Measurements from ENCODE around the gene PPP2R5C. TPM values are rescaled to one million over a fixed set of nuclear protein-coding genes. Genes with fewer than 3 reads are reported as not detected.

The PPP2R5C gene
- total and polyA plus RNA-seq, 2 of the 8 experiments (the other 6 are each of a cell fraction or from before 2014, with no cell fraction given), result 49.6 to 95.9 TPM

DNA sequence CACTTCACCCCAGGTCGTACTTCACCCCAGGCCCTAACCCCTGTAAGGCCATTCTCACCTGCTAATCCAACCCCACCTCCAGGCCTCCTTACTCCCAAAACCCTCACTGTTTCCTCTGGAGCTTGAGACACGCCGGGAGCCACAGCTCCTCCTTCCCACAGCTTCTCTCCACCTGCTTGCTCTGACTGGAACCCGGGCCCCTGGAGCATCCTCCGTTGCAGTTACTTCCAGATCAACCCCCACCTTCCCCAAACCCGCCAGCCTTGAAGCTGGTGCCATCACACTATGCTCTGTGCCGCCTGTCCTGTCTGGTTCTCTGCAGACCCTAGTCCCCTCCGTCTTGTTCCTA is 34.6 kb upstream of the PPP2R5C start:
- Histone ChIP-seq H3K14ac (ENCODE audit: insufficient read length) (no peak overlapping the region), H3K23me2 (ENCODE audit: low read depth, low read length) (no peaks in the 10 kb centered on the region), H3K27ac (ENCODE audit: low read depth, low read length) (no peak overlapping the region), H2BK20ac (ENCODE audit: low read length) (no peak overlapping the region), H3K9me3 (ENCODE audit: insufficient read depth in 2 of 2, low read depth in 1 of 2, low read length in 1 of 2) (no peaks in the 10 kb centered on the region), H3K23ac (ENCODE audit: insufficient read length) (no peak overlapping the region), H2BK120ac (replicated peaks; ENCODE audit: low read depth, low read length) (no peak overlapping the region), H3K79me2 (ENCODE audit: control insufficient read depth in 1 of 2, insufficient read depth in 2 of 2, low read length in 2 of 2) (no peaks in the 10 kb centered on the region), H2AFZ (ENCODE audit: low read length) (no peak overlapping the region), H4K8ac (ENCODE audit: extremely low read depth, insufficient read depth, low read length) (no peak overlapping the region), H3K4me2 (ENCODE audit: insufficient read depth in 1 of 2, low read depth in 2 of 2, low read length in 2 of 2) (no peak overlapping the region), H4K5ac (ENCODE audit: insufficient read length, low read depth, low read length) (no peak overlapping the region), H2BK15ac (ENCODE audit: low read length) (no peak overlapping the region), H3K27me3 (replicated peaks in 1 of 4; ENCODE audit: control insufficient read depth in 3 of 4, extremely low read depth in 1 of 4, insufficient read depth in 3 of 4, low read length in 3 of 4) (no peaks in the 10 kb centered on the region), H3K18ac (ENCODE audit: extremely low read depth, low read length) (no peak overlapping the region), H3K4me1 (replicated peaks in 1 of 4; ENCODE audit: control insufficient read depth in 3 of 4, insufficient read depth in 4 of 4, low read length in 3 of 4) (peaks cover 2 to 11% (median 10%) of the 10 kb centered on the region in 4 experiments; a peak in 6 of 7 replicates), H3K36me3 (ENCODE audit: control insufficient read depth in 2 of 4, insufficient read depth in 4 of 4, low read length in 3 of 4) (no peaks in the 10 kb centered on the region), H2AK5ac (ENCODE audit: low read depth, low read length) (no peak overlapping the region), H2BK12ac (ENCODE audit: low read depth, low read length) (no peak overlapping the region), H4K91ac (replicated peaks; ENCODE audit: insufficient read length, low read length) (peak overlapping the region; percentile 12), H3K9ac (replicated peaks in 1 of 4; ENCODE audit: extremely low read depth in 1 of 4, low read depth in 3 of 4, low read length in 3 of 4) (no peak overlapping the region), H3K56ac (replicated peaks; ENCODE audit: insufficient read length, low read depth, low read length) (no peak overlapping the region), H3K79me1 (ENCODE audit: low read depth, low read length) (no peaks in the 10 kb centered on the region), H2BK5ac (ENCODE audit: low read depth, low read length) (no peak overlapping the region), H3K4me3 (ENCODE audit: extremely low read depth in 1 of 4, insufficient read depth in 2 of 4, low read depth in 3 of 4, low read length in 4 of 4) (no peak overlapping the region), H3K4ac (replicated peaks; ENCODE audit: insufficient read length, low read depth, low read length) (no peak overlapping the region), H4K20me1 (replicated peaks in 1 of 2; ENCODE audit: control insufficient read depth in 1 of 2, insufficient read depth in 2 of 2, low read length in 2 of 2) (no peaks in the 10 kb centered on the region)
- ChIA-PET CTCF (ENCODE audit: partially characterized antibody) (interaction anchor here (1.5 to 2.3 kb wide), 3 partner anchors 19 to 86 kb away, joined by 5 to 12 read pairs (median 8); no protein-coding TSS in a partner anchor), POLR2A (ENCODE audit: partially characterized antibody) (no interaction called here)
- DNase-seq (ENCODE audit: low read depth in 1 of 2, low spot score in 2 of 2) (no peak), FAIRE-seq (no peak)
- 87% methylated on average over 8 of the region's 8 CpGs; no CpG with 5 or more reads in 1 of the 2 experiments for WGBS, 2 experiments (ENCODE audit: extremely low coverage in 1 of 2, insufficient coverage in 1 of 2, insufficient read length in 1 of 2, insufficient replicate concordance in 2 of 2, low coverage in 1 of 2, low lambda C conversion rate in 2 of 2, missing lambda C conversion rate in 1 of 2)
- TF ChIP-seq E2F6 (IDR thresholded peaks at IDR 0.05) (no peak), EGR1 (IDR thresholded peaks at IDR 0.05; ENCODE audit: borderline replicate concordance, low read depth, low read length) (no peak), SUZ12 (IDR thresholded peaks at IDR 0.05; ENCODE audit: low read length) (no peak), ZNF274 (IDR thresholded peaks at IDR 0.05; ENCODE audit: borderline replicate concordance, extremely low read depth, low read length) (no peak), KDM1A (IDR thresholded peaks at IDR 0.05; ENCODE audit: borderline replicate concordance, low read length) (no peak), KDM5A (IDR thresholded peaks at IDR 0.05; ENCODE audit: low read length) (no peak)
- TF ChIP-seq, protein P1, sequence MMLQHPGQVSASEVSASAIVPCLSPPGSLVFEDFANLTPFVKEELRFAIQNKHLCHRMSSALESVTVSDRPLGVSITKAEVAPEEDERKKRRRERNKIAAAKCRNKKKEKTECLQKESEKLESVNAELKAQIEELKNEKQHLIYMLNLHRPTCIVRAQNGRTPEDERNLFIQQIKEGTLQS (IDR thresholded peaks at IDR 0.05; ENCODE audit: insufficient read depth, low read depth, low read length), result no peak
